B cell (primary cell): ENCODE measurements around the gene SH3RF3. TPM values are rescaled to one million over a fixed set of nuclear protein-coding genes. Genes with fewer than 3 reads are reported as not detected.

Experiments
- ATAC-seq: fragments of 200-7000 bp; cut with Tn5 transposase; one replicate; pipeline ENCODE4 v1.10.0; 2021; ENCODE audit warnings: low read depth, mild to moderate bottlenecking, moderate number of reproducible peaks, moderate library complexity
- CTCF ChIA-PET: fragments of 350-600 bp; sonication (Branson Sonifier 250); formaldehyde crosslinking; loops from one replicate; lab custom pipeline; 2021; ENCODE audit warnings: antibody characterized with exemption, inconsistent platforms; lab: Charles Lee
- POLR2A ChIA-PET: fragments of 350-600 bp; sonication (Branson Sonifier 250); formaldehyde crosslinking; loops from one replicate; lab custom pipeline; 2021; ENCODE audit warnings: antibody characterized with exemption; lab: Charles Lee
- DNase-seq: peaks from one replicate; pipeline ENCODE4 v3.0.0; 2013
- H2AFZ ChIP-seq: 2 replicates; pipeline ENCODE4 v1.6.1; 2012; ENCODE audit warnings: mild to moderate bottlenecking, low read depth, low read length; ENCODE audit not compliant: insufficient read depth, poor library complexity, severe bottlenecking
- H3K27ac ChIP-seq, 2 donors: 1 replicate in 1 of 2; 2 replicates in 1 of 2; pipeline ENCODE4 v1.5.1; 2012 to 2013; ENCODE audit warnings: low read length in 2 of 2, mild to moderate bottlenecking in 2 of 2, moderate library complexity in 1 of 2
- H3K27me3 ChIP-seq, 4 experiments: fragments of 200-600 bp in 1 of 4; sonication (generic) in 1 of 4; replicated peaks in 1 of 4; 1 replicate in 2 of 4; 2 replicates in 2 of 4; pipeline versions ENCODE4 v1.6.1 to v1.7.0; 2013 to 2016; ENCODE audit warnings: low read length in 3 of 4, mild to moderate bottlenecking in 2 of 4, mixed read lengths in 1 of 4, moderate library complexity in 1 of 4; ENCODE audit not compliant: insufficient read depth in 4 of 4, control insufficient read depth in 3 of 4; ENCODE audit errors: control extremely low read depth in 1 of 4
- H3K36me3 ChIP-seq, 2 experiments: replicated peaks in 1 of 2; 1 replicate in 1 of 2; 2 replicates in 1 of 2; pipeline versions ENCODE4 v1.6.1 to v1.7.1; 2013; ENCODE audit warnings: low read length in 1 of 2; ENCODE audit not compliant: insufficient read depth in 2 of 2, control insufficient read depth in 1 of 2; ENCODE audit errors: control extremely low read depth in 1 of 2, extremely low read depth in 1 of 2
- H3K4me1 ChIP-seq, 2 donors: fragments of 200-600 bp in 1 of 2; sonication (generic) in 1 of 2; 1 replicate in 1 of 2; 2 replicates in 1 of 2; pipeline versions ENCODE4 v1.5.1 to v1.6.1; 2013 to 2017; ENCODE audit warnings: low read length in 2 of 2; ENCODE audit not compliant: control insufficient read depth in 2 of 2, insufficient read depth in 2 of 2
- H3K4me2 ChIP-seq: replicated peaks from 2 replicates; pipeline ENCODE3; 2012; ENCODE audit warnings: mild to moderate bottlenecking, low read depth, low read length; ENCODE audit not compliant: poor library complexity, severe bottlenecking
- H3K4me3 ChIP-seq, 5 experiments: fragments of 200-600 bp in 1 of 5; sonication (generic) in 1 of 5; 1 replicate in 3 of 5; 2 replicates in 2 of 5; pipeline versions ENCODE4 v1.5.1 to v1.7.0; 2011 to 2016; ENCODE audit warnings: low read length in 4 of 5, mild to moderate bottlenecking in 4 of 5, low read depth in 2 of 5, control low read depth in 1 of 5, moderate library complexity in 1 of 5; ENCODE audit not compliant: insufficient read depth in 1 of 5; ENCODE audit errors: control extremely low read depth in 1 of 5, extremely low read depth in 1 of 5
- H3K79me2 ChIP-seq: fragments of 200-600 bp; sonication (generic); one replicate; pipeline ENCODE4 v1.6.0; 2016; ENCODE audit warnings: low read length; ENCODE audit not compliant: control insufficient read depth, insufficient read depth
- H3K9ac ChIP-seq: fragments of 200-600 bp; sonication (generic); 2 replicates; pipeline ENCODE4 v1.6.1; 2017; ENCODE audit warnings: mild to moderate bottlenecking, low read length, moderate library complexity
- H3K9me3 ChIP-seq, 3 donors: one replicate each; pipeline versions ENCODE4 v1.6.1 to v1.7.1; 2013; ENCODE audit warnings: low read length in 2 of 3; ENCODE audit not compliant: control insufficient read depth in 2 of 3, insufficient read depth in 1 of 3; ENCODE audit errors: control extremely low read depth in 1 of 3
- H4K20me1 ChIP-seq: 2 replicates; pipeline ENCODE4 v1.6.0; 2012; ENCODE audit warnings: mild to moderate bottlenecking, low read length; ENCODE audit not compliant: insufficient read depth, control insufficient read depth, poor library complexity, severe bottlenecking
- H3K27ac Mint-ChIP-seq: one replicate; pipeline ENCODE4 v1.8.0; 2021; ENCODE audit warnings: mixed read lengths
- H3K27me3 Mint-ChIP-seq: one replicate; pipeline ENCODE4 v1.8.0; 2021; ENCODE audit warnings: mixed read lengths
- H3K4me1 Mint-ChIP-seq: one replicate; pipeline ENCODE4 v1.8.0; 2021; ENCODE audit warnings: mixed read lengths
- H3K4me3 Mint-ChIP-seq: one replicate; pipeline ENCODE4 v1.8.0; 2021; ENCODE audit warnings: mixed read lengths
- H3K9me3 Mint-ChIP-seq: one replicate; pipeline ENCODE4 v1.8.0; 2022; ENCODE audit warnings: mixed read lengths; ENCODE audit not compliant: insufficient read depth
- EZH2 ChIP-seq: IDR thresholded peaks from 2 replicates; pipeline ENCODE4 v1.6.1; 2012; ENCODE audit warnings: borderline replicate concordance, low read depth, mild to moderate bottlenecking, moderate library complexity, low read length; ENCODE audit not compliant: insufficient read depth, poor library complexity, severe bottlenecking
- WGBS: methylation state at CpG from one replicate; pipeline ENCODE4 v1.1.5; 2013; ENCODE audit warnings: missing lambda C conversion rate; ENCODE audit not compliant: insufficient coverage; 5-methylcytosine and 5-hydroxymethylcytosine counted together
- intact Hi-C: fragments of 100-400 bp; cut with micrococcal nuclease; formaldehyde crosslinking; loops from one replicate; pipeline ENCODE4 v1.10.0; 2022
- polyA plus RNA-seq: library from polyadenylated mRNA; depleted of rRNA; stranded (reverse); fragments of >200 nt; gene quantifications from 2 replicates; pipeline ENCODE4 v1.2.3, GENCODE V29; 2012
- total RNA-seq, 2 donors: library from RNA; stranded (reverse); fragments of 120-200 nt in 1 of 2; gene quantifications; 1 replicate in 1 of 2; 2 replicates in 1 of 2; pipeline versions ENCODE4 v1.2.3 to v1.2.4, GENCODE V29; 2013 to 2022
- TF ChIP-seq, protein P1 (sequence below): fragments of 200-600 bp; IDR thresholded peaks from one replicate; pipeline ENCODE4 v1.8.0; 2022; ENCODE audit warnings: antibody characterized with exemption, mild to moderate bottlenecking

Gene SH3RF3
- total and polyA plus RNA-seq, 2 donors (not counting 1 experiment from before 2014, with no cell fraction given) = 0.07 to 1.2 TPM

DNA sequence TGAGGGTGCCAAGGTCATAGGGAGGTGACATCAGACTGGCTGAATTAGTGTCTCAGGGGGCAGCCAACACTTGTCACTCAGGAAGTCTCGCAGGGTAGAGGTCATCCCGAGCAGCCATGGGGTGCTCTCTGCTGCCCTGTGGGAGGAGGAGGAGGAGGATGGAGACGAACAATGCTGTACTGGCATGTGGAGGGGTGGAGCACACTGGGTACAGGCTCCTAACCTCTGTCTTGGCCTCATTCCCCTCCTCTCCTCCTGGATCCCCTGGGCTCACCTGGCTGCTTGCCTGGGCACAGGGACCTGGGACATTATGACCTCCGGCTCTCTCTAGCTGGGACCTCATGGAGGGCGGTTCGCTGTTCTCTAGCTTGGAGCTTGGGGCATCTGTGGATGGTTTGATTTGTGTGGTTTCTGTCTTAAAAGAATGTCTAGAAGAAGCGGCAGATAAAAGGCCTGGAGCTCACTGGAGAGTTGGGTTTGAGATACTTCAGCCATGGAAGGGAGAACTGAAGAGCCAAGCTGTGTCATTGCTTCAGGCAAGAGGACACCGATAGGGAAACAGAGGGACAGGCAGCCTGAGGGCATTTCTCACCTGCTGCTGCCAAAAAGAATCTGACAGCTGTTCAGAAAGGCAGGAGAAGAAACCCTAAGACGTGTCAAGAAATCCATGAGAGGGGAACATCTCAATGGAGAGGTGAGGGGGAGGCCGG, 351.6 kb downstream of the SH3RF3 start:
- no peak for TF ChIP-seq EZH2
- TF ChIP-seq, protein P1, sequence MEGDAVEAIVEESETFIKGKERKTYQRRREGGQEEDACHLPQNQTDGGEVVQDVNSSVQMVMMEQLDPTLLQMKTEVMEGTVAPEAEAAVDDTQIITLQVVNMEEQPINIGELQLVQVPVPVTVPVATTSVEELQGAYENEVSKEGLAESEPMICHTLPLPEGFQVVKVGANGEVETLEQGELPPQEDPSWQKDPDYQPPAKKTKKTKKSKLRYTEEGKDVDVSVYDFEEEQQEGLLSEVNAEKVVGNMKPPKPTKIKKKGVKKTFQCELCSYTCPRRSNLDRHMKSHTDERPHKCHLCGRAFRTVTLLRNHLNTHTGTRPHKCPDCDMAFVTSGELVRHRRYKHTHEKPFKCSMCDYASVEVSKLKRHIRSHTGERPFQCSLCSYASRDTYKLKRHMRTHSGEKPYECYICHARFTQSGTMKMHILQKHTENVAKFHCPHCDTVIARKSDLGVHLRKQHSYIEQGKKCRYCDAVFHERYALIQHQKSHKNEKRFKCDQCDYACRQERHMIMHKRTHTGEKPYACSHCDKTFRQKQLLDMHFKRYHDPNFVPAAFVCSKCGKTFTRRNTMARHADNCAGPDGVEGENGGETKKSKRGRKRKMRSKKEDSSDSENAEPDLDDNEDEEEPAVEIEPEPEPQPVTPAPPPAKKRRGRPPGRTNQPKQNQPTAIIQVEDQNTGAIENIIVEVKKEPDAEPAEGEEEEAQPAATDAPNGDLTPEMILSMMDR = no peak
- Histone ChIP-seq H3K27me3 (no peaks in the 10 kb centered on the region), H2AFZ (no peak overlapping the region), H3K4me3 (no peak overlapping the region), H3K27ac (no peak overlapping the region), H3K9me3 (no peaks in the 10 kb centered on the region), H3K36me3 (no peaks in the 10 kb centered on the region), H3K79me2 (no peaks in the 10 kb centered on the region), H3K4me1 (no peaks in the 10 kb centered on the region), H4K20me1 (no peaks in the 10 kb centered on the region), H3K9ac (no peak overlapping the region), H3K4me2 (no peak overlapping the region)
- Mint-ChIP-seq H3K27me3 (peaks cover 11% of the 10 kb centered on the region), H3K9me3 (no peaks in the 10 kb centered on the region), H3K27ac (no peak overlapping the region), H3K4me3 (no peak overlapping the region), H3K4me1 (no peaks in the 10 kb centered on the region)
- DNase-seq (no peak), ATAC-seq (no peak)
- WGBS = 40% methylated on average over 5 of the region's 10 CpGs
- intact Hi-C loops = no loop called here
- CTCF ChIA-PET = interaction anchor here (0.8 to 1.6 kb wide), 2 partner anchors 29 to 350 kb away, joined by 3 read pairs; no protein-coding TSS in a partner anchor
- POLR2A ChIA-PET = no interaction called here

DNA sequence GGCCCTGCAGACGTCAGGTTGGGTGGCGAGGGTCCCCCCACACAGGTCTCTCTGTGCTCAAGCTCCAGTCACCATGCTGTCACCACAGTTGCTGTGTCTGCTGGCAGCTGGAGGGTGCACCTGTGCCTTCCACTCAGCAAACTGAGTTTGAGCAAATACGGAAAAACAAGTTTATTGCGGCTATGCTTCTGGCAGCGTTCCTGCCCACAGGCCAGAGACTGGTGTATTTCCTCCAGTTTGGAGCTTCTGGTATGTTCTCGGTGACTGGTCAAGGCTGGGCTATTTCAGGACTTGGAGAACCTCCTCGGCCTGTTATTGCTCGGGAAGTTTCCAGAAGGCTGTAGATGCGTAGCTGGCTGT, 352.2 kb downstream of the SH3RF3 start:
- H3K79me2 ChIP-seq = no peaks in the 10 kb centered on the region
- DNase-seq (no peak), ATAC-seq (no peak)
- H3K4me1 ChIP-seq = no peaks in the 10 kb centered on the region
- ChIA-PET POLR2A (no interaction called here), CTCF (interaction anchor here (0.8 kb wide), 1 partner anchor 29 kb away, joined by 3 read pairs; no protein-coding TSS in a partner anchor)
- Mint-ChIP-seq H3K9me3 (no peaks in the 10 kb centered on the region), H3K4me1 (no peaks in the 10 kb centered on the region), H3K4me3 (no peak overlapping the region), H3K27ac (no peak overlapping the region), H3K27me3 (peaks cover 11% of the 10 kb centered on the region)
- no peaks in the 10 kb centered on the region for H3K9me3 ChIP-seq
- no peak for TF ChIP-seq EZH2
- TF ChIP-seq, protein P1 = no peak
- no peak overlapping the region for H3K4me3 ChIP-seq
- no peaks in the 10 kb centered on the region for H3K27me3 ChIP-seq
- H3K9ac ChIP-seq = no peak overlapping the region
- no peaks in the 10 kb centered on the region for H4K20me1 ChIP-seq
- intact Hi-C loops = no loop called here
- no peak overlapping the region for H3K4me2 ChIP-seq
- H2AFZ ChIP-seq = no peak overlapping the region
- no peaks in the 10 kb centered on the region for H3K36me3 ChIP-seq
- 16% methylated on average over 9 of the region's 9 CpGs for WGBS
- no peak overlapping the region for H3K27ac ChIP-seq
